NT2/D1 (cell line): ENCODE results near the gene SGCA.

Experiments used
- DNase-seq: peaks from one replicate; pipeline ENCODE4 v3.0.0-alpha.2; 2011; ENCODE audit warnings: low read depth, low spot score
- H3K27me3 ChIP-seq: 2 replicates; pipeline ENCODE4 v1.6.0; 2011; ENCODE audit warnings: mild to moderate bottlenecking; ENCODE audit not compliant: insufficient read length, insufficient read depth
- H3K36me3 ChIP-seq: 2 replicates; pipeline ENCODE4 v1.6.1; 2011; ENCODE audit warnings: mild to moderate bottlenecking, low read length, mixed read lengths; ENCODE audit not compliant: insufficient read depth, insufficient read length
- H3K4me1 ChIP-seq: 2 replicates; pipeline ENCODE4 v1.5.1; 2011; ENCODE audit not compliant: insufficient read depth, insufficient read length
- H3K4me3 ChIP-seq: 2 replicates; pipeline ENCODE4 v1.5.1; 2011; ENCODE audit warnings: low read depth; ENCODE audit not compliant: insufficient read length
- H3K9ac ChIP-seq: 2 replicates; pipeline ENCODE4 v1.6.0; 2011; ENCODE audit warnings: low read depth; ENCODE audit not compliant: insufficient read length
- H3K9me3 ChIP-seq: 2 replicates; pipeline ENCODE4 v1.5.1; 2011; ENCODE audit warnings: mild to moderate bottlenecking, low read length; ENCODE audit not compliant: insufficient read depth
- SUZ12 ChIP-seq: IDR thresholded peaks from 2 replicates; pipeline ENCODE4 v1.6.1; 2011; ENCODE audit not compliant: insufficient read length, insufficient read depth; ENCODE audit errors: extremely low read depth
- YY1 ChIP-seq: IDR thresholded peaks from 2 replicates; pipeline ENCODE4 v1.6.1; 2011; ENCODE audit not compliant: insufficient read length, insufficient read depth
- ZNF274 ChIP-seq: IDR thresholded peaks from 2 replicates; pipeline ENCODE4 v1.6.1; 2011; ENCODE audit warnings: mild to moderate bottlenecking, low read depth, low read length

The SGCA gene

GRCh38 chr17:50123649-50124349 lies 42.0 kb upstream of the SGCA start:
- Histone ChIP-seq H3K9me3 (no peaks in the 10 kb centered on the region), H3K4me3 (no peak overlapping the region), H3K9ac (peak overlapping the region; percentile 59), H3K4me1 (peaks cover 16% of the 10 kb centered on the region), H3K36me3 (no peaks in the 10 kb centered on the region), H3K27me3 (peaks cover 15% of the 10 kb centered on the region)
- TF ChIP-seq SUZ12, result no peak
- no peak for DNase-seq

GRCh38 chr17:50125420-50125997 lies 40.3 kb upstream of the SGCA start:
- Histone ChIP-seq H3K4me3 (no peak overlapping the region), H3K36me3 (no peaks in the 10 kb centered on the region), H3K27me3 (peaks cover 10% of the 10 kb centered on the region), H3K9ac (no peak overlapping the region), H3K4me1 (peaks cover 16% of the 10 kb centered on the region), H3K9me3 (no peaks in the 10 kb centered on the region)
- DNase-seq, result no peak
- TF ChIP-seq ZNF274 (no peak), YY1 (no peak), SUZ12 (no peak)

- DNase-seq, result no peak
- no peak overlapping the region for H3K4me3 ChIP-seq
- TF ChIP-seq SUZ12 (no peak), YY1 (no peak), ZNF274 (no peak)
- no peaks in the 10 kb centered on the region for H3K9me3 ChIP-seq
- peaks cover 11% of the 10 kb centered on the region for H3K36me3 ChIP-seq
- no peak overlapping the region for H3K9ac ChIP-seq
- peaks cover 16% of the 10 kb centered on the region for H3K27me3 ChIP-seq
- peaks cover 30% of the 10 kb centered on the region for H3K4me1 ChIP-seq
Measured at GRCh38 chr17:50127697-50128361, 38.0 kb upstream of the SGCA start.

- H3K4me1 ChIP-seq, result peaks cover 33% of the 10 kb centered on the region
- H3K4me3 ChIP-seq, result peak overlapping the region; percentile 44
- H3K27me3 ChIP-seq, result peaks cover 16% of the 10 kb centered on the region
- no peak for DNase-seq
- no peak for TF ChIP-seq SUZ12
- peaks cover 11% of the 10 kb centered on the region for H3K36me3 ChIP-seq
- H3K9ac ChIP-seq, result peak overlapping the region; percentile 79
- no peaks in the 10 kb centered on the region for H3K9me3 ChIP-seq
Measured at GRCh38 chr17:50128441-50129352, 37.1 kb upstream of the SGCA start.

GRCh38 chr17:50129353-50129727 lies 36.5 kb upstream of the SGCA start:
- TF ChIP-seq SUZ12, result no peak
- no peak for TF ChIP-seq ZNF274
- TF ChIP-seq YY1, result no peak
- Histone ChIP-seq H3K4me3 (peak overlapping the region; percentile 44), H3K27me3 (peaks cover 16% of the 10 kb centered on the region)

GRCh38 chr17:50129728-50130558 lies 35.9 kb upstream of the SGCA start, which contains the start of gene SAMD14:
Gene SAMD14 (minus strand): TSS chr17:50130160. CDS start chr17:50124959, 5,201 bp downstream.
- H3K9ac ChIP-seq, result peak within 1 kb of the TSS; percentile 82
- H3K27me3 ChIP-seq, result peaks cover 16% of the 10 kb centered on the region
- H3K36me3 ChIP-seq, result peaks cover 18% of the 10 kb centered on the region
- TF ChIP-seq ZNF274, result no peak
- TF ChIP-seq SUZ12, result no peak
- TF ChIP-seq YY1, result no peak
- DNase-seq, result no peak
- peak within 1 kb of the TSS; percentile 55 for H3K4me3 ChIP-seq
- H3K9me3 ChIP-seq, result no peaks in the 10 kb centered on the region
- H3K4me1 ChIP-seq, result peaks cover 43% of the 10 kb centered on the region

More at GRCh38 chr17:50129353-50129727, 36.5 kb upstream of the SGCA start:
- no peak for DNase-seq
- H3K4me1 ChIP-seq, result peaks cover 38% of the 10 kb centered on the region
- peak overlapping the region; percentile 79 for H3K9ac ChIP-seq
- no peaks in the 10 kb centered on the region for H3K9me3 ChIP-seq
- peaks cover 12% of the 10 kb centered on the region for H3K36me3 ChIP-seq
